Muscle of leg (tissue), 11 donors: Measurements from ENCODE around the gene OTOF. TPM values are rescaled to one million over a fixed set of nuclear protein-coding genes. Genes with fewer than 3 reads are reported as not detected.

Experiments used
- DNase-seq: peaks from one replicate; pipeline ENCODE4 v3.0.0; 2013
- H3K27ac ChIP-seq: one replicate; pipeline ENCODE4 v1.5.1; 2013; ENCODE audit warnings: mild to moderate bottlenecking, low read length, control low read depth
- H3K27me3 ChIP-seq: one replicate; pipeline ENCODE4 v1.6.1; 2013; ENCODE audit warnings: low read length; ENCODE audit not compliant: control insufficient read depth, insufficient read depth
- H3K36me3 ChIP-seq: one replicate; pipeline ENCODE4 v1.6.1; 2013; ENCODE audit warnings: low read length; ENCODE audit not compliant: control insufficient read depth, insufficient read depth
- H3K4me1 ChIP-seq: one replicate; pipeline ENCODE4 v1.6.1; 2013; ENCODE audit warnings: low read length; ENCODE audit not compliant: control insufficient read depth, insufficient read depth
- H3K4me3 ChIP-seq: one replicate; pipeline ENCODE4 v1.5.1; 2013; ENCODE audit warnings: low read length, control low read depth
- H3K9me3 ChIP-seq: replicated peaks from 2 replicates; pipeline ENCODE4 v1.6.1; 2013; ENCODE audit warnings: low read depth, low read length; ENCODE audit not compliant: control insufficient read depth
- WGBS: methylation state at CpG from one replicate; pipeline ENCODE4 v1.1.5; 2013; ENCODE audit warnings: missing lambda C conversion rate; ENCODE audit not compliant: insufficient coverage; 5-methylcytosine and 5-hydroxymethylcytosine counted together
- polyA plus RNA-seq, 8 donors: library from polyadenylated mRNA; unstranded; fragments of 120-200 nt; gene quantifications; one replicate each; pipeline versions ENCODE4 v1.2.1 to v1.2.3, GENCODE V29; 2013; ENCODE audit warnings: inconsistent platforms in 1 of 8, low replicate concordance in 1 of 8; ENCODE audit not compliant: insufficient read length in 8 of 8, insufficient read depth in 1 of 8
- total RNA-seq: library from RNA; stranded (reverse); fragments of 120-200 nt; gene quantifications from one replicate; pipeline ENCODE4 v1.2.4, GENCODE V29; 2013

Gene OTOF
- total and polyA plus RNA-seq, 9 donors: 8.6 to 28.0 (median 17.9) TPM

DNA sequence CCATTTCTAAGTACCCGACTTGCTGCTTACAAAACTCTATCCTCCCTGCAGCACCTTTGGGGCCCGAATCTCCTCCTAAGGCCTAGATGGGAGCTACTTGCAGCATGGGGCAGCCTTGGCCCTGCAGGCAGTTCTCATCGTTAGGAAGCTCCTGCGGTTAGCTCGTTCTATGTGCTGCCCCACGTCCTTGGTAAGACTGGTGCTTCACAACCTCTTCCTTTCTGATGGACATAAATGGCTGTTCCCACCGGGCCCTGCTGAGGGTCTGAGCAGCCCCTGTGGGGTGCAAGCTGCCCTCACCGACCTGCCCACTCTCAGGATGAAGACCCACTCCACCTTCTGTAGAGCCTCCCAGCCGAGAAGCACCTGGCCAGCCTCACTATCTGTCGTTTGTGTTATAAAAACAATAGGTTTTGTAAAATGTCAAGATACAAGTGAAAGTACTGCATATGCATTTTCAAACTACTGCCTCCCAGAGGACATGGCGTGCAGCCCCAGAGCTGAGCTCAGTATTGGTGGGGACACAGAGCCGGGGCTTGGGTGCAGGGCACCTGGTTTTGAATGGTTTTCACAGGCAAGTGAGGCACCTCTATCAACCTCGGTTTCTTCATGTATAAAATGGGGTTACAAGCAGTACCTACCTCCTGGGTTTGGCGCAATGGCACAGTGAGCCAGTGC lies 19.4 kb downstream of the OTOF start:
- no peak for DNase-seq
- peaks cover 2% of the 10 kb centered on the region for H3K27me3 ChIP-seq
- H3K27ac ChIP-seq: no peak overlapping the region
- no peak overlapping the region for H3K4me3 ChIP-seq
- no peaks in the 10 kb centered on the region for H3K36me3 ChIP-seq
- H3K4me1 ChIP-seq: peaks cover 24% of the 10 kb centered on the region
- no peaks in the 10 kb centered on the region for H3K9me3 ChIP-seq
- 92% methylated on average over 11 of the region's 14 CpGs for WGBS

GRCh38 chr2:26457695-26458364 lies 20.1 kb downstream of the OTOF start:
- WGBS: 78% methylated on average over 11 of the region's 19 CpGs
- peaks cover 2% of the 10 kb centered on the region for H3K27me3 ChIP-seq
- no peak overlapping the region for H3K27ac ChIP-seq
- H3K36me3 ChIP-seq: no peaks in the 10 kb centered on the region
- H3K9me3 ChIP-seq: no peaks in the 10 kb centered on the region
- no peak overlapping the region for H3K4me3 ChIP-seq
- peaks cover 18% of the 10 kb centered on the region for H3K4me1 ChIP-seq
- no peak for DNase-seq

GRCh38 chr2:26457251-26457666 lies 20.7 kb downstream of the OTOF start:
- DNase-seq: no peak
- H3K36me3 ChIP-seq: no peaks in the 10 kb centered on the region
- H3K27ac ChIP-seq: no peak overlapping the region
- peaks cover 13% of the 10 kb centered on the region for H3K4me1 ChIP-seq
- WGBS: 47% methylated on average over 10 of the region's 11 CpGs
- H3K27me3 ChIP-seq: peaks cover 2% of the 10 kb centered on the region
- H3K4me3 ChIP-seq: no peak overlapping the region
- no peaks in the 10 kb centered on the region for H3K9me3 ChIP-seq

GRCh38 chr2:26456440-26457250 lies 21.3 kb downstream of the OTOF start:
- Histone ChIP-seq H3K4me3 (no peak overlapping the region), H3K27ac (no peak overlapping the region), H3K36me3 (no peaks in the 10 kb centered on the region), H3K9me3 (no peaks in the 10 kb centered on the region), H3K4me1 (peaks cover 13% of the 10 kb centered on the region), H3K27me3 (peaks cover 2% of the 10 kb centered on the region)
- 89% methylated on average over 10 of the region's 10 CpGs for WGBS
- no peak for DNase-seq

GRCh38 chr2:26455670-26456439 lies 22.1 kb downstream of the OTOF start:
- WGBS: 61% methylated on average over 14 of the region's 18 CpGs
- DNase-seq: peak; percentile 64

GRCh38 chr2:26455037-26455669 lies 22.8 kb downstream of the OTOF start:
- no peak overlapping the region for H3K4me3 ChIP-seq
- H3K27ac ChIP-seq: no peak overlapping the region
- H3K9me3 ChIP-seq: no peaks in the 10 kb centered on the region
- peaks cover 13% of the 10 kb centered on the region for H3K4me1 ChIP-seq
- 71% methylated on average over 8 of the region's 11 CpGs for WGBS
- DNase-seq: no peak
- H3K36me3 ChIP-seq: no peaks in the 10 kb centered on the region
- peaks cover 2% of the 10 kb centered on the region for H3K27me3 ChIP-seq

More at GRCh38 chr2:26455670-26456439, 22.1 kb downstream of the OTOF start:
- Histone ChIP-seq H3K4me3 (no peak overlapping the region), H3K36me3 (no peaks in the 10 kb centered on the region), H3K9me3 (no peaks in the 10 kb centered on the region), H3K4me1 (peaks cover 13% of the 10 kb centered on the region), H3K27me3 (peaks cover 2% of the 10 kb centered on the region), H3K27ac (peak overlapping the region; percentile 7)

DNA sequence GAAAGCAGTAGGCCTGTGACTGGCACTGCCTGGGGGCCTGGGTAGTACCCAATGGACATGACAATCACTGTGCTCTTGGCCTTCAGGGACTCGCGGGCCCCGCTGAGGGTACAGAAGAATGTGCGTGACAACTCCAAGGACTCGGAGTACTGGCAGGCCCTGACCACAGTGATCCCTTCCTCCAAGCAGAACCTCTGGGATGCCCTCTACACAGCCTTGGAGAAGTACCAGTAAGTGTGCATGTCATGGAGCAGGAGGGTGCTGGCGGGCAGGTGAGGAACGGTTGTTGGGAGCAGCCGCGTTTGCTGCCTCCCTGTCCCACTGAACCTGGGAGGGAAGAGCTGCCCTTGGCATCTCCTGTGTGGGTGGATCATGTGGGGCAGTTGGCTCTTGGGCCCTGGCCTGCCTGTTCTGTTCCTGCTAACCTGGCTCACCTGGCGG lies 23.3 kb downstream of the OTOF start:
- no peak overlapping the region for H3K4me3 ChIP-seq
- DNase-seq: no peak
- no peaks in the 10 kb centered on the region for H3K36me3 ChIP-seq
- 85% methylated on average over 5 of the region's 10 CpGs for WGBS
- no peak overlapping the region for H3K27ac ChIP-seq
- H3K4me1 ChIP-seq: peaks cover 13% of the 10 kb centered on the region
- H3K27me3 ChIP-seq: peaks cover 2% of the 10 kb centered on the region
- no peaks in the 10 kb centered on the region for H3K9me3 ChIP-seq

DNA sequence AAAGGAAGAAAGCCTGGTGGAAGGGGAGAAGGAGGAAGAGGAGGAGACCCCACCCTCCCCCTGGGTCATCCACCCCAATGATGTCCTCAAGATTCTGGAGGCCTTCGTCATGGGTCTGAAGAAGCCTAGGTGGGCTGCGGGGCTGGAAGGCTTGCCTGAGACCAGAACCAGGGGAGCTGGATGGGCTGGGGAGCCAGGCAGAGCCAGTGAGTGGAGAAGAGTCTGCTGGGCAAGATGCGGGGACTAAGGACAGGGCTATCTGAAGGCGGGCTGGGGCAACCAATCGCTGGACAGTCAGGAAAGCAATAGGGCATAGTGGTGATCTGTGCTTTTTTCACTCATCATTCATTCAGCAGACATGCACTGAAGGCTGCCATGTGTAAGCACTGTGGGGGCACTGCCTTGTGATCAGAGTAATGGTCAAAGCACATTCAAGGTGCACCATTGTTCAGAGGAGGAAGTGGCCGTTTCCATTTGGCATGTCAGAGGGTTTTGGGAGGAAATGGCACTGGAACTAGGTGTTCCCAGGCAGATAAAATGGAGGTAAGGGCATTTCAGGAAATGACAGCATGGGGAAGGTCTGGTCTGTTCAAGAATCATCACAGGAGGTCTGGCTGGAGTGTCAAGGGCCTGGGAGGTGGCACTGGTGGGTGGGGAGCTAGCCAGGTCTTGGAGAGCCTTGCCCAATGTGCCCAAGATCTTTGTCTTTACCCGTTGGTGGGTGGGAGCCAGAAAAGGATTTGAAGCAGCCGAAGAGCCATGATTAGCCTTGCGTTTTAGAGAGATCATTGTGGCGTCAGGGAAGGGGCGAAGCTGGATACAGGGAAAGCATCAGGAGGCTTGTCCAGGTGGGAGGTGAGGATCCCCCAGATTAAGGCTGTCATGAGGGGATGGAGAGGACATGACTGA lies 24.2 kb downstream of the OTOF start:
- H3K4me1 ChIP-seq: peaks cover 13% of the 10 kb centered on the region
- no peak for DNase-seq
- H3K36me3 ChIP-seq: no peaks in the 10 kb centered on the region
- no peak overlapping the region for H3K27ac ChIP-seq
- no peak overlapping the region for H3K4me3 ChIP-seq
- 83% methylated on average over 9 of the region's 11 CpGs for WGBS
- H3K9me3 ChIP-seq: no peaks in the 10 kb centered on the region
- H3K27me3 ChIP-seq: peaks cover 2% of the 10 kb centered on the region

- no peaks in the 10 kb centered on the region for H3K9me3 ChIP-seq
- H3K4me1 ChIP-seq: peaks cover 9% of the 10 kb centered on the region
- no CpG with 5 or more reads among the region's 1 CpG for WGBS
- no peak overlapping the region for H3K27ac ChIP-seq
- H3K4me3 ChIP-seq: no peak overlapping the region
- H3K27me3 ChIP-seq: peaks cover 2% of the 10 kb centered on the region
- DNase-seq: no peak
- no peaks in the 10 kb centered on the region for H3K36me3 ChIP-seq
Observed at GRCh38 chr2:26451700-26452099, 26.2 kb downstream of the OTOF start.
